ENCODE measurements around the gene CDIPT.

- TF ChIP-seq CTCF (IDR thresholded peaks at IDR 0.05 in 4 of 5, conservative IDR thresholded peaks at IDR 0.05 in 1 of 5), result no peak
- no peak for TF ChIP-seq POLR2A (IDR thresholded peaks at IDR 0.05)
These were observed 50.9 kb downstream of the CDIPT start, which contains the start of gene PRRT2 for GRCh38 chr16:29811896-29812665.

All from gastrocnemius medialis (tissue), 4 donors.